ENCODE results near the gene SLC5A9.

GRCh38 chr1:48261881-48262400, 39.4 kb downstream of the SLC5A9 start:
- TF ChIP-seq CTCF (IDR thresholded peaks at IDR 0.05; ENCODE audit: insufficient read depth, low read length, poor library complexity, severe bottlenecking) (no peak), EZH2phosphoT487 (conservative IDR thresholded peaks at IDR 0.05; ENCODE audit: low read length) (no peak)
